SH-SY5Y (cell line): Measurements from ENCODE around the gene GREB1L.

ENCODE experiments used
- GATA2 ChIP-seq: IDR thresholded peaks from 2 replicates; pipeline ENCODE4 v1.6.1; 2011; ENCODE audit warnings: mild to moderate bottlenecking, low read depth, low read length
- GATA3 ChIP-seq: IDR thresholded peaks from 2 replicates; pipeline ENCODE4 v1.6.1; 2011; ENCODE audit warnings: low read depth, mild to moderate bottlenecking, low read length, moderate library complexity

DNA sequence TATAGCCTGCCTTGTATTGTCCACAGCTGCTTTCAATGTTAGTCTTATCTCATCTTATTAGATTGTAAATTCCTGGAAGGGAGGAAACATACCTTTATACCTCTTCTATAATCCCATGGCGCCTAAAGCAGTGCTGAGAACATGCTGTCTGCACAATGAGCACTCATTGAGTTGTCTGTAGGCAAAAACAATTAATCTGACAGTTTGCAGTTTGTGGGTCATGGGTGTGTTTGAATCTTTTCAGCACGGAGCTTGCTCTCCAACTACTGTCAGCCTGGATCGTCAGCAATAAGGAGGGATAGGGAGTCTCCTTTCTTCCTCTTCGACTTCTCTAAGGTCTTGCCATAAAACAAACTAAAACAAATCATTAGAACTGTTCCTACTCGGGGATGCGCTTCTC, 26.5 kb upstream of the GREB1L start:
- TF ChIP-seq GATA3, result no peak
- no peak for TF ChIP-seq GATA2
